Smooth muscle cell (in vitro differentiated cells): ENCODE measurements around the gene NKAIN4. TPM values are rescaled to one million over a fixed set of nuclear protein-coding genes. Genes with fewer than 3 reads are reported as not detected.

ENCODE experiments used
- DNase-seq: peaks from one replicate; lab custom pipeline; 2025; ENCODE audit not compliant: unreplicated experiment; lab: John Stamatoyannopoulos, UW
- H2AFZ ChIP-seq: fragments of 200-600 bp; sonication (generic); 2 replicates; pipeline ENCODE4 v1.6.0; 2016; ENCODE audit warnings: antibody characterized with exemption, low read depth, mild to moderate bottlenecking
- H3F3A ChIP-seq: fragments of 200-600 bp; sonication (generic); 2 replicates; pipeline ENCODE4 v1.6.0; 2017; ENCODE audit warnings: antibody characterized with exemption, low read depth
- H3K27ac ChIP-seq: fragments of 200-600 bp; sonication (generic); 2 replicates; pipeline ENCODE4 v1.5.1; 2016; ENCODE audit warnings: low read depth, mild to moderate bottlenecking
- H3K27me3 ChIP-seq: fragments of 200-600 bp; sonication (generic); 2 replicates; pipeline ENCODE4 v1.6.1; 2016; ENCODE audit warnings: low read depth, mild to moderate bottlenecking
- H3K36me3 ChIP-seq: fragments of 200-600 bp; sonication (generic); 2 replicates; pipeline ENCODE4 v1.5.1; 2016; ENCODE audit warnings: low read depth
- H3K4me1 ChIP-seq: fragments of 200-600 bp; sonication (generic); 2 replicates; pipeline ENCODE4 v1.5.1; 2016; ENCODE audit warnings: low read depth
- H3K4me2 ChIP-seq: fragments of 200-600 bp; sonication (generic); 2 replicates; pipeline ENCODE4 v1.6.0; 2016; ENCODE audit warnings: mild to moderate bottlenecking
- H3K4me3 ChIP-seq: fragments of 200-600 bp; sonication (generic); 2 replicates; pipeline ENCODE4 v1.5.1; 2016; ENCODE audit warnings: mild to moderate bottlenecking
- H3K79me2 ChIP-seq: fragments of 200-600 bp; sonication (generic); 2 replicates; pipeline ENCODE4 v1.6.0; 2016; ENCODE audit warnings: low read depth, mild to moderate bottlenecking
- H3K9ac ChIP-seq: fragments of 200-600 bp; sonication (generic); 2 replicates; pipeline ENCODE4 v1.6.0; 2016; ENCODE audit warnings: low read depth
- H3K9me3 ChIP-seq: fragments of 200-600 bp; sonication (generic); replicated peaks from 2 replicates; pipeline ENCODE4 v1.5.1; 2016; ENCODE audit warnings: low read depth
- H4K20me1 ChIP-seq: fragments of 200-600 bp; sonication (generic); 2 replicates; pipeline ENCODE4 v1.6.0; 2016; ENCODE audit warnings: low read depth
- CTCF ChIP-seq: fragments of 200-600 bp; sonication (generic); IDR thresholded peaks from 2 replicates; pipeline ENCODE4 v1.5.1; 2017; ENCODE audit warnings: borderline replicate concordance, mild to moderate bottlenecking, antibody characterized with exemption; ENCODE audit not compliant: insufficient read depth, poor library complexity, severe bottlenecking
- WGBS: methylation state at CpG from one replicate; pipeline ENCODE4 v1.1.7; 2016; ENCODE audit warnings: low lambda C conversion rate; 5-methylcytosine and 5-hydroxymethylcytosine counted together
- polyA plus RNA-seq: library from polyadenylated mRNA; unstranded; fragments of >200 nt; fragmentation: Nextera tagmentation; extraction: Ambion mirVana; gene quantifications from 2 replicates; pipeline ENCODE4 v1.2.1, GENCODE V29; 2016
- total RNA-seq: library from RNA; depleted of rRNA; stranded (reverse); fragments of >200 nt; gene quantifications from 2 replicates; pipeline ENCODE4 v1.2.3, GENCODE V29; 2014

The NKAIN4 gene
- total and polyA plus RNA-seq, 2 experiments from 2014 or later, result 19.8 to 50.0 TPM

- no peak for DNase-seq
- Histone ChIP-seq H3K27ac (no peak overlapping the region), H4K20me1 (peaks cover 60% of the 10 kb centered on the region), H3K36me3 (no peaks in the 10 kb centered on the region), H3K4me3 (no peak overlapping the region), H3K4me1 (peaks cover 7% of the 10 kb centered on the region), H3K27me3 (peaks cover 8% of the 10 kb centered on the region), H2AFZ (no peak overlapping the region), H3K9me3 (no peaks in the 10 kb centered on the region), H3F3A (peaks cover 5% of the 10 kb centered on the region), H3K79me2 (no peaks in the 10 kb centered on the region), H3K4me2 (no peak overlapping the region), H3K9ac (no peak overlapping the region)
- TF ChIP-seq CTCF, result no peak
- 87% methylated on average over 10 of the region's 10 CpGs for WGBS
Observed at GRCh38 chr20:63291811-63292210, 37.5 kb upstream of the NKAIN4 start.

- Histone ChIP-seq H3K9me3 (no peaks in the 10 kb centered on the region), H3K9ac (no peak overlapping the region), H3K4me2 (no peak overlapping the region), H3K36me3 (no peaks in the 10 kb centered on the region), H2AFZ (no peak overlapping the region), H3K27ac (no peak overlapping the region), H3K79me2 (no peaks in the 10 kb centered on the region), H3K4me1 (peaks cover 3% of the 10 kb centered on the region), H3F3A (peaks cover 5% of the 10 kb centered on the region), H4K20me1 (peaks cover 69% of the 10 kb centered on the region), H3K4me3 (no peak overlapping the region), H3K27me3 (peaks cover 8% of the 10 kb centered on the region)
- WGBS, result 46% methylated on average over 26 of the region's 26 CpGs
- DNase-seq, result peak; percentile 36
- TF ChIP-seq CTCF, result peak; percentile 72
Observed at GRCh38 chr20:63290677-63291472, 36.6 kb upstream of the NKAIN4 start.

- H3K79me2 ChIP-seq, result no peaks in the 10 kb centered on the region
- WGBS, result 89% methylated on average over 17 of the region's 17 CpGs
- H3K36me3 ChIP-seq, result peaks cover 3% of the 10 kb centered on the region
- H3K27ac ChIP-seq, result no peak overlapping the region
- no peaks in the 10 kb centered on the region for H3K9me3 ChIP-seq
- peaks cover 5% of the 10 kb centered on the region for H3F3A ChIP-seq
- no peak overlapping the region for H3K4me2 ChIP-seq
- no peak for DNase-seq
- no peak overlapping the region for H2AFZ ChIP-seq
- no peak overlapping the region for H3K9ac ChIP-seq
- peaks cover 76% of the 10 kb centered on the region for H4K20me1 ChIP-seq
- peaks cover 5% of the 10 kb centered on the region for H3K27me3 ChIP-seq
- no peak for TF ChIP-seq CTCF
- H3K4me1 ChIP-seq, result peaks cover 3% of the 10 kb centered on the region
- H3K4me3 ChIP-seq, result no peak overlapping the region
Observed at GRCh38 chr20:63290136-63290676, 35.9 kb upstream of the NKAIN4 start.
